Thoracic aorta (tissue), 2 donors: ENCODE data around the gene C16orf96. TPM values are rescaled to one million over a fixed set of nuclear protein-coding genes. Genes with fewer than 3 reads are reported as not detected.

ENCODE experiments used
- ATAC-seq: fragments of 150-250 bp; one replicate; pipeline ENCODE4 v1.8.0; 2017; ENCODE audit warnings: low read depth; ENCODE audit not compliant: insufficient number of reproducible peaks, low FRiP score
- DNase-seq: peaks from one replicate; pipeline ENCODE4 v3.0.0-alpha.2; 2020; ENCODE audit warnings: low spot score
- H3K27ac ChIP-seq, 2 donors: fragments of 200-600 bp; sonication (generic); 1 replicate in 1 of 2; 2 replicates in 1 of 2; pipeline ENCODE4 v1.5.1; 2016; ENCODE audit warnings: mild to moderate bottlenecking in 2 of 2, moderate library complexity in 2 of 2
- H3K27me3 ChIP-seq: fragments of 200-600 bp; sonication (generic); replicated peaks from 2 replicates; pipeline ENCODE4 v1.6.0; 2016; ENCODE audit warnings: mild to moderate bottlenecking; ENCODE audit not compliant: insufficient read depth
- H3K36me3 ChIP-seq: fragments of 200-600 bp; sonication (generic); one replicate; pipeline ENCODE4 v1.5.1; 2016
- H3K4me1 ChIP-seq, 2 donors: fragments of 200-600 bp; sonication (generic); 1 replicate in 1 of 2; 2 replicates in 1 of 2; pipeline versions ENCODE4 v1.5.1 to v1.6.0; 2016; ENCODE audit warnings: low read depth in 2 of 2, mild to moderate bottlenecking in 1 of 2; ENCODE audit not compliant: control insufficient read depth in 1 of 2
- H3K4me3 ChIP-seq: fragments of 200-600 bp; sonication (generic); 2 replicates; pipeline ENCODE4 v1.5.1; 2016; ENCODE audit warnings: mild to moderate bottlenecking
- H3K9me3 ChIP-seq: fragments of 200-600 bp; sonication (generic); 2 replicates; pipeline ENCODE4 v1.5.1; 2016
- CTCF ChIP-seq: fragments of 200-600 bp; sonication (generic); IDR thresholded peaks from one replicate; pipeline ENCODE4 v1.5.1; 2019; ENCODE audit warnings: antibody characterized with exemption
- total RNA-seq, 2 donors: library from RNA; depleted of rRNA; stranded (reverse); fragments of >200 nt; gene quantifications; one replicate each; pipeline versions ENCODE4 v1.1.0 to v1.2.3, GENCODE V29; 2016

C16orf96 gene
- total RNA-seq, 2 donors from 2014 or later, result not detected

GRCh38 chr16:4591191-4591590 lies 35.1 kb downstream of the C16orf96 start:
- H3K27me3 ChIP-seq, result no peaks in the 10 kb centered on the region
- no peak for DNase-seq
- H3K4me3 ChIP-seq, result no peak overlapping the region
- H3K27ac ChIP-seq, result no peak overlapping the region
- TF ChIP-seq CTCF, result no peak
- no peak for ATAC-seq
- no peaks in the 10 kb centered on the region for H3K36me3 ChIP-seq
- no peaks in the 10 kb centered on the region for H3K9me3 ChIP-seq
- H3K4me1 ChIP-seq, result no peaks in the 10 kb centered on the region

GRCh38 chr16:4591706-4592470 lies 35.7 kb downstream of the C16orf96 start:
- Histone ChIP-seq H3K27me3 (no peaks in the 10 kb centered on the region), H3K27ac (no peak overlapping the region), H3K4me1 (no peaks in the 10 kb centered on the region), H3K4me3 (no peak overlapping the region), H3K9me3 (no peaks in the 10 kb centered on the region), H3K36me3 (no peaks in the 10 kb centered on the region)
- TF ChIP-seq CTCF, result no peak
- ATAC-seq (no peak), DNase-seq (no peak)

GRCh38 chr16:4593086-4593485 lies 36.9 kb downstream of the C16orf96 start:
- H3K4me3 ChIP-seq, result no peak overlapping the region
- no peak for ATAC-seq
- DNase-seq, result no peak
- no peaks in the 10 kb centered on the region for H3K27me3 ChIP-seq
- H3K9me3 ChIP-seq, result no peaks in the 10 kb centered on the region
- no peaks in the 10 kb centered on the region for H3K4me1 ChIP-seq
- TF ChIP-seq CTCF, result no peak
- no peak overlapping the region for H3K27ac ChIP-seq
- no peaks in the 10 kb centered on the region for H3K36me3 ChIP-seq

GRCh38 chr16:4594433-4595410 lies 38.6 kb downstream of the C16orf96 start:
- ATAC-seq (no peak), DNase-seq (no peak)
- Histone ChIP-seq H3K27me3 (no peaks in the 10 kb centered on the region), H3K9me3 (no peaks in the 10 kb centered on the region), H3K4me1 (no peaks in the 10 kb centered on the region), H3K27ac (no peak overlapping the region), H3K36me3 (no peaks in the 10 kb centered on the region), H3K4me3 (no peak overlapping the region)
- no peak for TF ChIP-seq CTCF

GRCh38 chr16:4597174-4597573 lies 41.0 kb downstream of the C16orf96 start:
- no peak for DNase-seq
- no peak overlapping the region for H3K27ac ChIP-seq
- no peak for ATAC-seq
- no peaks in the 10 kb centered on the region for H3K27me3 ChIP-seq
- peaks cover 8 to 11% of the 10 kb centered on the region in 2 donors for H3K4me1 ChIP-seq
- no peaks in the 10 kb centered on the region for H3K36me3 ChIP-seq
- no peak overlapping the region for H3K4me3 ChIP-seq
- no peak for TF ChIP-seq CTCF
- no peaks in the 10 kb centered on the region for H3K9me3 ChIP-seq
